ENCODE measurements around the gene PCBD1.

DNA sequence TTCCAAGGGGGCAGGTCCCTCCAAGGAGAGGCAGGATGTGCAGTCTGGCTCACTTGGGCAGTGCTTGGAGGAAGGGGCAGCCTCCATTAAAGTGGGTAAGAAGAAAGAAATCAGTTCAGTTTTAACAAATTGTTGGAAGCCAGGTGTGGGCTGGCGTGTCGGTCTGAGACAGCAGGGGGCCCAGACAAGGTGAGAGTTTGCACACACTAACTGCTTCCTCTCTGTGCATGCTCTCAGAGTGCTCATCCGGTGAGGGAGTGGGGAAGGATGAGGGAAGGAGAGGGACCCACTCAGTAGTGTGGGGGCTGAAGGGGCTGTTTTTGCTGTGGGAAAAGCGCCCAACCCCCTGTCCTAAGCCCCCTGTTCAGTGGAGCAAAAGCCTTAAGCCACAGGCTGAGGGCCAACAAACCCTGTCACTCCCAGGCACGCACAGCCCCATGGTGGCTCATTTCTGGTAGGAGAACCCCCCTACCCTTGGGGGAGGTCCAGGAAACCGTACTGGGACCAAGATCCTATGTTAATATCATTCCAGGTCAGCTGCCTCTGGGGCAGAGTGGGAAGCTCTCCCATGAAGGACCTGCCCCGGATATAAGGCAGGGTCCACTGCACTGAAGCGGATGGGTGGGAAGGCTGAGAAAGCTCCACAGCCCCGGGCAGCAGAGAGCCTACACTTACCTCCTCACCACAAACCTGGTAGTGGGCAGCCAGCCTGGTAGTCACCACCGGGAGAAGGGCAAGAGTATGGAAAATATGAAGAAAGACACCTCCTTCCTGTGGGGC lies 5.1 kb upstream of the PCBD1 start:
- TF ChIP-seq, protein P1, sequence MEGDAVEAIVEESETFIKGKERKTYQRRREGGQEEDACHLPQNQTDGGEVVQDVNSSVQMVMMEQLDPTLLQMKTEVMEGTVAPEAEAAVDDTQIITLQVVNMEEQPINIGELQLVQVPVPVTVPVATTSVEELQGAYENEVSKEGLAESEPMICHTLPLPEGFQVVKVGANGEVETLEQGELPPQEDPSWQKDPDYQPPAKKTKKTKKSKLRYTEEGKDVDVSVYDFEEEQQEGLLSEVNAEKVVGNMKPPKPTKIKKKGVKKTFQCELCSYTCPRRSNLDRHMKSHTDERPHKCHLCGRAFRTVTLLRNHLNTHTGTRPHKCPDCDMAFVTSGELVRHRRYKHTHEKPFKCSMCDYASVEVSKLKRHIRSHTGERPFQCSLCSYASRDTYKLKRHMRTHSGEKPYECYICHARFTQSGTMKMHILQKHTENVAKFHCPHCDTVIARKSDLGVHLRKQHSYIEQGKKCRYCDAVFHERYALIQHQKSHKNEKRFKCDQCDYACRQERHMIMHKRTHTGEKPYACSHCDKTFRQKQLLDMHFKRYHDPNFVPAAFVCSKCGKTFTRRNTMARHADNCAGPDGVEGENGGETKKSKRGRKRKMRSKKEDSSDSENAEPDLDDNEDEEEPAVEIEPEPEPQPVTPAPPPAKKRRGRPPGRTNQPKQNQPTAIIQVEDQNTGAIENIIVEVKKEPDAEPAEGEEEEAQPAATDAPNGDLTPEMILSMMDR (IDR thresholded peaks at IDR 0.05): no peak
- no peak for TF ChIP-seq POLR2A (IDR thresholded peaks at IDR 0.05)

All from testis (tissue), 2 donors.